H1 (cell line): ENCODE results near the gene CRHR1. TPM values are rescaled to one million over a fixed set of nuclear protein-coding genes. Genes with fewer than 3 reads are reported as not detected.

Experiments
- ATF2 ChIP-seq: IDR thresholded peaks from 2 replicates; pipeline ENCODE4 v1.6.1; 2012; ENCODE audit warnings: low read length, inconsistent platforms
- BRCA1 ChIP-seq: IDR thresholded peaks from 2 replicates; pipeline ENCODE4 v1.6.1; 2012; ENCODE audit warnings: low read depth, low read length, improper control_type of control experiment
- CHD2 ChIP-seq: IDR thresholded peaks from 2 replicates; pipeline ENCODE4 v1.6.1; 2012; ENCODE audit warnings: low read length, improper control_type of control experiment
- CTCF ChIP-seq, 3 experiments: IDR thresholded peaks; 1 replicate in 2 of 3; 2 replicates in 1 of 3; pipeline versions ENCODE4 v1.5.1 to v1.6.1; 2011; ENCODE audit warnings: low read length in 3 of 3, mild to moderate bottlenecking in 3 of 3, inconsistent platforms in 2 of 3, low read depth in 1 of 3, moderate library complexity in 1 of 3; ENCODE audit not compliant: insufficient read depth in 1 of 3; ENCODE audit errors: control extremely low read depth in 1 of 3
- HDAC6 ChIP-seq: IDR thresholded peaks from one replicate; pipeline ENCODE4 v1.7.1; 2012; ENCODE audit warnings: low read depth, mild to moderate bottlenecking, inconsistent platforms, low read length, moderate library complexity
- SP1 ChIP-seq: IDR thresholded peaks from 2 replicates; pipeline ENCODE4 v1.6.1; 2011; ENCODE audit warnings: low read depth, low read length
- SP2 ChIP-seq: IDR thresholded peaks from 2 replicates; pipeline ENCODE4 v1.6.1; 2012; ENCODE audit warnings: mild to moderate bottlenecking, low read length, inconsistent platforms
- TBP ChIP-seq: IDR thresholded peaks from 2 replicates; pipeline ENCODE4 v1.6.1; 2011; ENCODE audit warnings: low read depth, low read length, improper control_type of control experiment
- YY1 ChIP-seq: IDR thresholded peaks from 2 replicates; pipeline ENCODE4 v1.6.1; 2011; ENCODE audit warnings: low read depth, mild to moderate bottlenecking, low read length
- polyA plus RNA-seq, 7 experiments: library from polyadenylated mRNA; depleted of rRNA in 3 of 7; stranded (reverse) in 5 of 7; unstranded in 2 of 7; fragments of >200 nt in 5 of 7; fragments of 200-250 nt in 2 of 7; gene quantifications; 1 replicate in 5 of 7; 2 replicates in 1 of 7; 4 replicates in 1 of 7; pipeline versions ENCODE4 v1.2.1 to v1.2.3, GENCODE V29; 2011 to 2013; ENCODE audit warnings: missing spikeins in 2 of 7, mixed read lengths in 2 of 7
- total RNA-seq: library from RNA; stranded (reverse); fragmentation: NEBNext Ultra II Directional; extraction: Animal tissue kit (Norgen Biotek cat#: 25700); gene quantifications from 2 replicates; pipeline ENCODE4 v1.2.1, GENCODE V29; 2021

Gene CRHR1
- total and polyA plus RNA-seq, 2 of the 8 experiments (the other 6 are each of a cell fraction or from before 2014, with no cell fraction given), result 0.56 to 1.7 TPM

DNA sequence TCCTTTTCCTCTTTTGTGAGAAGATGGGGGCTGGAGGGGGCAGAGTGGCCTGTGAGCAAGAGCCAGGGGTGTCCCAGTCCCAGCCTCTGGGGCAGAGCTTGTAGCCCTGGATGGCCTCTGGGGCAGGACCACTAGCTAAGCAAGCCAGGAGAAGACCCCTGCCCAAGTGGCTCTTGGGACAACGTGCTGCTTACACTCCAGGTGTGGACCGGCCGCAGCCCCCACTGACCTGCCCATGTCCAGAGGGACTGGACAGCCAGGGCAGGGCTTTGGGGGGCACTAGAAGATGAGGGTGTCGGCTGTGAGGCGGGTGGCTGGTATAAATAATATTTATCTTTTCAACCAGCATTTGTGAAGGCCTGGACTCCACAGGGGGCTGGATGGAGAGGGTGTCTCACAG lies 51.4 kb downstream of the CRHR1 start (continued):
- TF ChIP-seq CTCF (IDR thresholded peaks at IDR 0.05; ENCODE audit: control extremely low read depth in 1 of 3, insufficient read depth in 1 of 3, low read depth in 1 of 3, low read length in 3 of 3), result no peak
- TF ChIP-seq CHD2, result no peak
- TF ChIP-seq HDAC6, result no peak
- no peak for TF ChIP-seq SP2
- no peak for TF ChIP-seq YY1
- TF ChIP-seq ATF2, result no peak
- no peak for TF ChIP-seq BRCA1
- no peak for TF ChIP-seq TBP
- no peak for TF ChIP-seq SP1
